ENCODE data around the gene UBQLN4.
"Not testable (repeated sequence)": the region's sequence is repeated elsewhere in the genome, so short reads cannot be mapped to it uniquely, and the experiment has no call there.

The UBQLN4 gene

DNA sequence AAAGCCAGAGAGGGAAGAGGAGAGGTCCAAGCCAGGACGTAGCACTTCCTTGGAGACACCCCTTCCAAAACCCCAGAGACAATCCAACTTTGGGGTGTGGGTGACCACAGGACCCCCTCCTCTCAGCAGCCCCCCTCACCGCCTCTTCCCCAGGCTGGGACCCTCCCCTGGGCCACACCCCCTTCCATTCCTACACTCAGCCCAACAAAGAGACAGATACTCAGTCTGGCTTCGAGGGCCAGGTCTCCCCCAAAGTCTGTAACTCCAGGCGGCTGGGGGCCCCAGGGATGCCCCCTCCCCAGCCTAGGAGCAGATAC is 27.2 kb upstream of the UBQLN4 start:
- DNase-seq = no peak

DNA sequence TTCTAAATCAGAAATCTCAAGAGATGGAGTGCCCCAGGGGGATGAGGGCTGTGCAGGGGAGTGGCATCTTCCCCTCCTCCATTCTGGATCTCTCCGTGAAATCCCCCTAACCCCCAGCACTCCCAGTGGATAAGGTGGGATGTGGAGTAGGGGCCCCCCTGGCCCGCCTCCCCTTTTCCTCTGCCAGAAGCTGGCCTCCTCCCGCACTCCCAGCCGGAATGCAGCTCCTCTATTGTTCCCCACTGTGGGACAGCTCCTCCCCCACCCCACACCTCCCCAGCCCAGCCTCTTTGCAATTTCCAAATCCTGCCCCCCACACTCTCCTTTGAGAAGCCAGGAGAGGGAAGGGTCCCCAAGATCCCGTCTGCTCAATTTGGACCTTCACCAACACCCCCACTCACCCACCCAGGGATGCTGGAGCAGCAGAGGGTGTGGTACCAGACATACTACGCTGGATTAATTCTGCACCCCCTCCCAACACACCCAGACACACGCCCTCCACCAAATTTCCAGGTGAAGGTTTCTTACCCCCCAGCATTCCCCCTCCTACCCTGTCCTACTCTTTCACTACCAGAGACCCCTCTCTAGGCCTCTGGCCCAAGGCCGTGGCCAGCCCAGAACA is 26.8 kb upstream of the UBQLN4 start:
- DNase-seq = no peak

DNA sequence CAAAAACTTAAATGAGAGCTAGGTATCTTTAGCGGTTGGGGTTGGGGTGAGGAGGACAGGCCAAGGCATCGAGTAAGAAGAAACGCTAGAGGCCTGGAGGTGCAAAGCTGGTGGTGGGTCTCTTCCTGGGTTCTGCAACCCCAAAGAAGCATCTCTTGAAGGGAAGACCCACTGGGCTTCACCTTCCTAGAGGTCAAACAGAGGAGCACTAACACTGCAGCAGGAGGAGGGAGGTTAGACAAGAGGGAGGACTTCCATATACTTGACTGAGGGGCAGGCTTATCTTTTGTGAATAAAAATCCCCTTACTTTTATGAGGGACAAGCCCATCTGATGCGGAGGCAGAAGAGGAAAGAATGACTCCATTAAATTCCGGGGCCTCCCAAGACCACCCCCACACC is 26.2 kb upstream of the UBQLN4 start:
- no peak for DNase-seq

DNA sequence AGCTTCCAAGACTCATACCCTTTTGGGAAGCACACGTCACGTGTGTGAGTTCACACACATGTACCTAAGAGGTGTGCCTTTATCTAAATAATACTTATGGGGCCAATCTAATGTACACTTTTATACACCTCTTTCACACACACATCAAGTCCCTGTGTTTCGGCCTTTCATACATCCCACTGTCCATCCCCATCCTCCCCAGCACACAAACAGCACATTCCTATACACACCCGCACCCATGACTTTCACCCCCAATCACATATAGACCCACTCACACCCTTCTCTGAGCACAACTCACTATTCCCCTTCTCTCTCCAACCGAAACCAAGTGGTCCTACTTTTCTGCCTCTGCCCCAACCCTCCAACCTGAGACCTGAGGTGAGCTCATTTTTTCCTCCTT is 25.1 kb upstream of the UBQLN4 start:
- no peak for DNase-seq

DNA sequence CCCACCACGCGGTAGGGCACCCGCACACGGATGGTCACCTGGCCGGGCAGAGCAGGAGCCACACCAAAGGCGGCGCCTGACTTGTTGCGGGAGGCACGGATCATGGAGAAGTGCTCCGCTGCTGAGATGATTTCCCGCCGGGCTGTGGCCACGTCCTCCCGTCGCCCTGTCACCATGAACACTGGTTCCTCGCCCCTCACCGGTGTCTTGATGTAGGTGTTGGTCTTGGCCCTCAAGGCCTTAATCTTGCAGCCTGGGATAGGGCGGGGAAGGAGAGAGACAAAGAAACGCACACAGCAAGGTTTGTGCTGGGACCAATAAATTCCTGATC is 23.8 kb upstream of the UBQLN4 start:
- no peak for DNase-seq

DNA sequence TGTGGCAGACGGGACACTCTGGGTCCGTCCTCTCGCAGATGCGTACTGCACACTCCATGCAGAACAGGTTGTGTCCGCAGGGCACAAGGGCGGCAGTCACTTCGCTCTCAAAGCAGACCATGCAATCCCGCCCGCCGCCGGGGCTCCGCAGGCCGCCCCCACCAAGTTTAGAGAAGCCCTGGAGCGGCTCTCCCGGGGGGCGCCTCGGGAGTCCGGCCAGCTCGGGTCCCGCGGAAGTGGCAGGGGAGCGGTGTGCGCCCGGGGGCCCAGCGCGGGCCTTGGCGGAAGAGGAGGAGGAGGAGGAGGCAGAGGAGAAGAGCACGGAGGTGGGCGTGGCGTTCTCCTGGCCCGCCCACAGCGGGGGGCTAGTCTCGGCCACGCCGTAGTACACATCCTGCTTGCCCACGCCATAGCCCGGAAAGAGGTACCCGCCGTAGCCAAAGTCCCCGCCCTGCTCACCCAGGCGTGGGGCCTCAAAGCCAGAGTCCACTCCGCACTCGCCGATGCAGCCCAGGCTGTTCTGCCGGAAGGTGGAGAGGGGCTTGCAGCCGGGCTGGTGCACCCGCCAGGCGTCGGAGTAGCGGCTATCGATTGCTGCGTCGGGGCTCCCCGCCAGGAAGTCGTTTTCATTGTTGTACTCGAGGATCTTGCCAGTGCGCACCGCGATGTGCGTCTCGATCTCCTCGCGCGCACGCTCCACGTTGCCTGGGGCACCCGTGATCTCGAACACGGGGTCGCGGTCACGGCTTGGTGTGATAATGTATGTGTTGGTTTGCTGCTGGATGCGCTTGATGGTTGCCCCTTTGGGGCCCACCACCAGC is 23.2 kb upstream of the UBQLN4 start:
- no peak for DNase-seq

DNA sequence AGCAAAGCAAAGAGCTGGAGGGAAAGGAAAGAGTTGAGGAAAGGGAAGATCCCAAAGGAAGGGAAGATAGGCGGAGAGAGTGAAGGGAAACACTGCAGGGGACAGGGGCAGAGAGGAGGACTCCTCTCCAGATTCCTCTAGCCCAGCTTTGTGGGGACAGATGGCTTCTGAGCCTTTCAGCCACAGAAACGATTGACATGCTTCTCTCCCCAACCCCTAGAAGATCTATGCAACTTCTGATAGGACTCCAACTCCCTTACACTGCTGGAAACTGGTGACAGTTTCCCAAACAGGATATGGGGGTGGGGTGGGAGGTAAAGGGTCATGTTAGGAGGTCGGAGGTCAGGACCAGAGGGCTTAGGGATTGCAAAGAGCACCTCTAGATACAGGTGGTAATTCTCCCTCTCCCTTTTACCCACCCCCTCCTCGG is 22.2 kb upstream of the UBQLN4 start:
- no peak for DNase-seq

DNA sequence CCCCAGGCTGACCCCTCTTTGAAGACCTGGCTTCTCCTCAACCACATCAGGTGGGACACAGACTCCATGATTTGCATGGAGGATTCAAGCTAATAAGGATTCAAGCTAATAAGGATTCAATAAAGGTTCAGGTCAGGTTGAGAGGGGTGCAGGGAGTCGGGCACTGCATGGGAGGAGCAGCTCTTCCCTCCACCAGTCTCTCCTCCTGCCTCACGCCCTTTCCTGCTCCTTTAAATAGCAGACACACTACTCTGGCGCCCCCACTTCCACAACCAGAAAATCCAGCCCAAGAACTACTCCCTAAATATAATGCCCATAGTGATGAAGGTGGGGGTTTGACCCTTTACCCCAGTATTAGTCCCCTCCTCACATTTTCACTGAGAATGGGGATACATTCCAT is 21.6 kb upstream of the UBQLN4 start:
- peak; percentile 39 to 41 for DNase-seq

DNA sequence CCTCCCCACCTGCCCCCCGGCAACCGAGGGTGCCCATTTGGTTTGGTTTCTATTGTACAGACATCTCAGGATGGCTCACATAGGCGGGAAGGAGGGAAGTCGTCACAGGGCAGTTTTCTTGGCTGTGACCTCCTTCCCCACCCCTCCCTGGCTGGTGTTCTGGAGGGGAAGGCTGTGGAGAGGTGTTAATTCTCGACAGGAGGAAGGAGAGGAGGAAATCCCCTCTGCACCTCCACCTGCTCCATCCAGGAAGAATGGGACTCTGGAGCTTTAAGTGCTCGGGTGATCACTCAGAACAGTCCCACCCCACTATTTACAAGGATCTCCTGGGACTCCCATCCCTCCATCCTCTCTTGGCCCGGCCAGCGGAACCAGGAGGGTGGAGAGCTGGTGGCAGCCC is 21.1 kb upstream of the UBQLN4 start:
- no peak for DNase-seq

DNA sequence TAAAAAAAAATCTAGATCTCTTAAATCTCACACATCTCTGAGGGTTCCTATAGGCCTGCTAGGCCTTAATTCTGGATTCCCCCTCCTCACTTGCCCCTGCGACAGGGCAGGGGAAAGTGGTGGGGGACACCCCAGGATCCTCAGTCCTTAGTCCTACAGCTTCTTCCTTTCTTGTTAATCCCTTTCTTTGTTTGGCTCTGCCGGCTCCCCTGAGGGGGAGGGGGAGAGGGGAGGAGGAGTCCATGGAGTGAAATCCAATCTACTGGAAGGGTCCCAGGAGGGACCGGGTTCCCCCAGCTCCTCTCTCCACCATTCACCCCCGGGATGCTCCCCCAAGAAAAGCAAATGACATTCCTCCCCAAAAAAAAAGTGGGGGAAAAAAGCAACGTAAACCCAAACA is 20.1 kb upstream of the UBQLN4 start:
- DNase-seq = no peak

DNA sequence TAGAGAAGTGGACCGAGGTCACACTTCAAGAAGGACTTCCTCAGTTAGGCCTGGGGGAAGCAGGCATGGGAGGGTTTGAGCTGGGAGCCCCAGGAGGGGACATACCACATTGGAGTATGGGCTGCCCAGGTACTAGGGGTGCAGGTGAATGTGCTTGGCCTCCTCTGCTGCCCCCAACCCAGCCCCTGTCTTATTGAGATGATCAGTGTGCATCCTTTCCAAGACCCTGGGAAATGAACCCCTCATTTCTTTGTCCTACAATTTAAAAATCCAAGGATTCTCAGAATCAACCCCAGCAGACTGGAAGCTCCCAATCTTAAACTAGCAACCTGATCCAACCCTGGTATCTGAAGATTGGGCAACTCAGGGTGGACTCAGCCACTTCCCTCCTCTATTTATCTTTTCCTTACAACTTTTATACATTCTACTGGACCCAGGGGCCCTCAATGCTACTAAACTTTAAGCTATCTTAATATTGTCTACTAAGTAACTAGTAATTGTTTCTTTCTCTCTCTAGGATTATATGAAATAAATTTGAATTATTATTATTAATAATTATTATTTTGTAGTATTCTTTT is 19.6 kb upstream of the UBQLN4 start:
- DNase-seq = no peak

DNA sequence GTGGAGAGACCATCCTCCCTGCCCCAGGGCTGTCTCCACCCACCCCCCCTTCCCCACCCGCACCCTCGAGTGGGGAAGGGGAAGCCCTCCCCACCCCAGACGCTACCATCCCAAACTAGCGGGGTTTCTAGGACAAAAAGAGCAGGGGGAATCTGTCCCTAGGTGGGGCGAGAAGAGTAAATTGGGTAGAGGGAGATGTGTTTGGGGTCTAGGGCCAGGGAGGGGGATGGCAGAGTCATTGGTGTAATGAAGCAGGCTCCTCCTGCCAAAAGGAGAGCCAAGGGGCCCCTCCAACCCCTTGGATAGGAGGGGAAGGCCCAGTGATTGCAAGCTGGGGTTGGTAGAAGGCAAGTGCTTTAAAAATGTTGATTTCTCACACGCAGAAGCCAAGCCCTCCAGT is 18.7 kb upstream of the UBQLN4 start:
- DNase-seq = no peak

DNA sequence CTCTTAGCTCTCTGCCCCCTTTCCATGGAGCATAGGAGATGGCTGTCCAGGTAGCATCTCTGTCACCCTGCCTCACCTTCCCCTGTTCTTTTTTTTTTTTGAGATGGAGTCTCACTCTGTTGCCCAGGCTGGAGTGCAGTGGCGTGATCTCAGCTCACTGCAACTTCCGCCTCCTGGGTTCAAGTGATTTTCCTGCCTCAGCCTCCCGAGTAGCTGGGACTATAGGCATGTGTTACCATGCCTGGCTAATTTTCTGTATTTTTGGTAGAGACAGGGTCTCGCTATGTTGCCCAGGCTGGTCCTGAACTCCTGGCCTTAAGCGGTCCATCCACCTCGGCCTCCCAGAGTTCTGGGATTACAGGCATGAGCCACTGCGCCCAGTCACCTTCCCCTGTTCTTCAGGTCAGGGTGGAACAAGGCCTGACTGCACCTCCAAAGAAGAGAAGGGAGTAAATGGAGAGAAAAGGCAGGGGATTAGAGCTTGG is 17.8 kb upstream of the UBQLN4 start:
- not testable (repeated sequence) for DNase-seq

DNA sequence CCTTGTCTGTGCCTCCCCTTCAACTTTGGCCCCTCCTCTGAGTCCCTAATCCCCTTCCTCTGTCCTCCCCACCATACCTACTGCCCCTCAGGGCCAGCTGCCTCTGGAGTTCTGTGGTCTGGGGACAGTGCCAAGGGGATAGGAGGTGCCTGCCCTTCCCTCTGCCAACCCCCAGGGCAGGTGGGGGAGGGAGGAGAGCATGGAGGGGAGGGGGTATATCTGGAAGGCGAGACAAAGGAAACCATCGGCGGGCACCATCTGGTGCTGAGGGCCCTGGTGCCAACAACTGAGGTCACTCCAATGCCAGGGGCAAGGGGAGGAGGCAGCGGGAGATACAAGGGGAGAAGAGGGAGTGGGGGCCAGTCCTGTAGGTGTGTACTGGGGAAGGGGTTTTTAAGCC is 16.9 kb upstream of the UBQLN4 start:
- DNase-seq = no peak

DNA sequence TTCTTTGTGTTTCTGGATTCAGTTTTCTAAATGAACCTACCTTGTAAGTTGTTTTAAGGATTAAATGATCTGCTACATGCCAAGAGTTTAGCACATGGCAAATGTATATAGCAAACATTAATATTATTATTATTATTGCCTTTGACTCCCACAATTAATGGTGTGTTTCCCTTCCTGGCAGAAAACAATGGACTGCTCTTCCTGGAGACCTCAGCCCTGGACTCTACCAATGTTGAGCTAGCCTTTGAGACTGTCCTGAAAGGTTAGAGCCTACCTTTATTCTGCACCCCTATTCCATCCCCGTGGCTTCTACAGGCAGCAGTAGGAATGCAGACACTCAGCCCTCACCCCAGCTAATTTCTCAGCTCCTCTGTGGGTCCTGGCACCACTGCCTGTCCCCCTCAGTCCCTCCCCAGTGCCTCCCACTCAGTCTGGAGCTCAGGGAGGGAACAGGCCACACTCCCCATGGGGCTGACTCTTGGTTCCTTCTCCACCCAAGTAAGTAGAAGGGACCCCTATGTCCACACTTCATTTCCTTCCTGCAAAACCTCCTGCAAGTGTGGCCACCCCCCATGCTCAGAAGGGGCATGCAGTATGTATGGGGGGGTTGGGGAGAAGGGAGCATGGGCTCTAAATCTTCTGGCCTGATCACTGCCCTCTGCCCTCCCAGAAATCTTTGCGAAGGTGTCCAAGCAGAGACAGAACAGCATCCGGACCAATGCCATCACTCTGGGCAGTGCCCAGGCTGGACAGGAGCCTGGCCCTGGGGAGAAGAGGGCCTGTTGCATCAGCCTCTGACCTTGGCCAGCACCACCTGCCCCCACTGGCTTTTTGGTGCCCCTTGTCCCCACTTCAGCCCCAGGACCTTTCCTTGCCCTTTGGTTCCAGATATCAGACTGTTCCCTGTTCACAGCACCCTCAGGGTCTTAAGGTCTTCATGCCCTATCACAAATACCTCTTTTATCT is 16.2 kb upstream of the UBQLN4 start:
- DNase-seq = peak; percentile 26 to 40

DNA sequence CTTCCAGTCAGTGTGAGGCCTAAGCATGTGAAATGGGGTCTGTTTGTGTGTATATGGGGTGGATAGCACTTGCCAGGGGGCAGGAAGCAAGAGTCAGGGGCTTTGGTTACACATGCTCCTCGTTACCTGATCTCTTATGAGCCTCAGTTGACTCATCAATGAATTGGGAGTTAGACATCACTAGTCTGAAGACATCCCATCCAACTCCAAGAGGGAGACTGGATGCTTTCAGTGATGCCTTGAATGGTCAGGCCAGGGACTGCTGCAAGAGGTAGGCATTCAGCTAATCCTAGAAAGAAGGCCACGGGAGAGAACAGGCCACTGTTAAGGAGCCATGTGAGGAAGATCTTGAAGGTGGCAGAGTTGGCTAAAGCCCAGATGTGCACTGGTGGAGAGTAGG is 13.7 kb upstream of the UBQLN4 start:
- DNase-seq = no peak

DNA sequence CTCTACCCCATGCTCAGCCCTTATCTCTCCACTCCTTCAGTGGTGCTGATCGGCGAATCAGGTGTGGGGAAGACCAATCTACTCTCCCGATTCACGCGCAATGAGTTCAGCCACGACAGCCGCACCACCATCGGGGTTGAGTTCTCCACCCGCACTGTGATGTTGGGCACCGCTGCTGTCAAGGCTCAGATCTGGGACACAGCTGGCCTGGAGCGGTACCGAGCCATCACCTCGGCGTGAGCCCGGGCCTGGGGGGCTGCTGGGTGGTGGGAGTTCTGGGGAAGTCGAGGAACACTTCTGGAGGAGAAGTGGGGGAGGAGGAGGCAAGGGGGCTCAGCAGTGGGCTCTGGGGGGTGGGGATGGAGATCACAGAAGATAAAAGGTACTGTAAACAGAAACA is 12.3 kb upstream of the UBQLN4 start:
- no peak for DNase-seq

DNA sequence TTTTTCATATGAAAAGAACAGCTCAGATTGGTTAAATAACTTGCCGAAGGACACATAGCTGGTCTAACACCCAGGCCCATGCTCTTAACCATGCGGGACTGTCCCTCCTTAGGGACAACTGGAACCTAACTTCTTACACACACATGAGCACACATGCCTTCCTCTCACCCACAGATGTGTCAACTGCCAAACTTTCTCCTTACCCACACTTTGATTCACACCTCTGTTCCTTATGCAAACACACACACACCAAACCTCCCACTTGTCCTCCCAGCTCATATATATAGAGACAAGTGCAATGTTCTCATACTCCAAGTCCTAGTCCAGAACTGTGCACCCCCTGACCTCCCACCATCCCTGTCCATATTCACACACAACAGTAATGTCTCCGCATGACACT is 11.6 kb upstream of the UBQLN4 start:
- DNase-seq = no peak

DNA sequence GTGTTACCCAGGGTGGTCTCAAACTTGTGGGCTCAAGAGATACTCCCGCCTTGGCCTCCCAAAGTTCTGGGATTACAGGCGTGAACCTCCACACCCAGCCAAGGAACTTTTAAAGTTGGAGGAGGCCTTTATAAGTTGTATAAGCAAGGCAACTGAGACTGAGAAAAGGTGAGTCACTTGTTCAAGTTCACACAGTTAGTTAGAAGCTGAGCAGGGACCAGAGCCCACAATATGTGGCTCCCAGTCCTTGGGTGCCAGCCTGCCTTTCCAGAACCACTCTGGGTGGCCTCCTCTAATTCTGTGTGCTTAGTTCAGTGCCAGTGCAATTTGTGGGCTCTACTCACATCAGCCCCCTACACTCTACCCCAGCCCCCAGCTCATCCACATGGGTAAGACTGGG is 11.0 kb upstream of the UBQLN4 start:
- DNase-seq = no peak

DNA sequence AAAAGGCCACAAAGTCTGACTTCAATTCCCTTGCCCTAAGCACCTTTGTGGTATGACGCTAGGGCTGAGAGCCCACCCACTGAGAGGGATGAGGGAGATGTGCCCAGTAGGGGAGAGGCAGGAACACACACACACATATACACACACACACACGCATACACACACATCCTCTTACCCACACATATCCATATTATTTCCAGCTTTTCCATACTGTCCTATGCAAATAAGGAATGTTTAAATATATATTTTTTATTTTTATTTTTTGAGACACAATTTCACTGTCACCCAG is 10.3 kb upstream of the UBQLN4 start:
- DNase-seq = no peak

DNA sequence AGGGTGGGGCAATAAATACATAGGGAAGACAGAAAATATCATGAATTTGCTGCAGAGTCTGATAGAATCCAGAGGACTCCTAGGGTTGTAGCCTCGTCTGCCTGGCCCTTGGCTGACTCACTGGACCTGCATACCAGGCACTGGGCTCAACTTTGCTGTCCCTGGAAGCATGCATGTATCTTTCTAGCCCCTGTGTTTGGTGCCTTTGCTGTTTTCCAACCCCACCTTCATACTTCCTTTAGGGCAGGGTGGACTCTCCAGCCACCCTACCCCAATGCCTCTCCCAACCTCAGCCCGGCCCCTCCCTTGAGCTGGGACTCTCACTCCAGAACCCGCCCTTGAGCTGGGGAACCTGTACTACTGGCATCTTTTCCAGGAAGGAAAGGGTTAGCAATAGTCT is 8.6 kb upstream of the UBQLN4 start:
- no peak for DNase-seq

DNA sequence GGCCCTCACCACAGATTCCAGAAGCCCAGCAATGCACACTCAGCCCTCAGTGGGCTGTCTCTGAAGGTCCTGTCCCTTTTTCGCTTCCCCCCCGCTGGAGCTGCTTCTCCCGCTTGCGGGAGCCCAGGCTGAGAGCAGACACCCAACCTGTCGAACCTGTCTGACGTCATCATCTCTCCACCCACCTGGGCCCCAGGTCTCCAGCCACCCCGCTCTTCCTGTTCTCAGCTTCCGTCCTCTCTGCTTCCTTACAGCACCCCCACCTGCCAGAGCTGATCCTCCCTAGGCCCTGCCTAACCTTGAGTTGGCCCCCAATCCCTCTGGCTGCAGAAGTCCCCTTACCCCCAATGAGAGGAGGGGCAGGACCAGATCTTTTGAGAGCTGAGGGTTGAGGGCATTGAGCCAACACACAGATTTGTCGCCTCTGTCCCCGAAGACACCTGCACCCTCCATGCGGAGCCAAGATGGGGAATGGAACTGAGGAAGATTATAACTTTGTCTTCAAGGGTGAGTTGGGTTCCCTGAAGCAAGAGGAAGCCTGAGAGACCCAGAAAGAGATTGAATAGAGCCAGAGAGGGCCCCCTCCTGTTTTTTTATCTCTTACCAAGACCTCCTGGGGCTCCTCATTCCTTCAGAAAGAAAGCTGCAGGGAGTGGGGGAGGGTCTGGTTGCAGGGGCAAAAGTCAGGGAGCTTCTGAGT is 7.5 kb upstream of the UBQLN4 start, which contains the start of gene RAB25:
Gene RAB25, plus strand, starts transcription at position 224 of the 700 bp plus-strand sequence. Its CDS starts 241 bp downstream, at position 465.
- DNase-seq = no peak

DNA sequence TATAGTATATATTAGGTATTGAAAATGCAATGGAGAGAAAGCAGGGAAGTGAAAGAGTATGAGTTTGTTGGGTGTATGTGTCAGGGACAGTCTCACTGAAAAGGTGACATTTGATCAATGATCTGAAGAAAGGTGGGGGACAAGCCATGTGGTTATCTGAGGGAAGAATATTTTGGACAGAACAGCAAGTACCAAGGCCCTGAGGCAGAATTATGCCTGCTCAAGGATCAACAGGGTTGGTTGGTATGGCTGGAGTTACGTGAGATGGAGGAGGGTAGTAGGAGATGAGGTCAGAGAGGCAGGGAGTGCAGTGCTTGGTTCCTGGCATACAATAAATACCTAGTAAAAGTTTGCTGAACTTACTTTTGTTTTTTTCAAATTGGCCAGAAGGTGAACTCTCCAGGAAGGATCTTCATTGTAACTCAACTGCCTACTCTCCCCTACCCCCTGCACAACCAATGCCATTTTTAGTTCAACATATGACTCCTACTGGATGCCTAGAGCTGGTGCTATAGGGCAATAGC is 2.8 kb upstream of the UBQLN4 start:
- DNase-seq = no peak
